ENCODE data around the gene CCDC157. TPM values are rescaled to one million over a fixed set of nuclear protein-coding genes. Genes with fewer than 3 reads are reported as not detected.

CCDC157 gene
- total and polyA plus RNA-seq, 8 donors = 1.1 to 8.2 (median 1.4) TPM

DNA sequence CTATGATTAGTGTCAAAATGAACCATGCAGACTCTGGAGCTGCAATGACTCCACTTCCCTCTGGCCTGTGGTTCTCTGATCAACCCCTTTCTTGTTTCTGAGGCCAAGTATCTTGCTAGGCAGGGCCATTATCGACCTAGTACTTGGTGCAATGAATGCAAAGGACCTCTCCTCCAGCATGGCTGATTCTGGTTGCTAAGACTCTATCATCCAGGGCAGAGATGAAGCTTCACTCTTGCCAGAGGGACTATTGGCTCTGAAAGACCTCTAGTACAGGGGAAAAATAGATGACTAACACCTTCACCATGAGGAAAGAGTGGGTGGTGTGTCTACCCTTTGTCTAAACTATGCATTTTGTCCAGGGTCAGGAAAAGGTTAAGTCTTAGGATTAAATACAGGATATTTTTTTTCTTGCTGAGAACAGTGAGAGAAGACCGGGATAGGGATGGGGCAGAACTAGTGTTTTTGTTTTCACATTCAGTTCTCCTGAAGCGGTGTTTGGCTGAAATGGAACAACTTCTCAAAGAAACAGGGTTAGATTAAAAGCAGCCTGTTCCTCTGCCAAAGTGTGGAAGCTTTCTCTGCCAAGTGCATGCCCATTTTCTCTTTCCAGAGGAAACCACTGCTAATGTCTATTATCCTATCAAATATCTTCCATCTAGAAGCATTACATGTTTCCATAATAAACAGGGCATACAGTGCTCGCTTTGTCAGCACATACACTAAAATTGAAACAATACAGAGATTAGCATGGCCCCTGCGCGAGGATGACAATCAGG, 63.7 kb downstream of the CCDC157 start:
- FAIRE-seq (no peak), DNase-seq (no peak), ATAC-seq (no peak)
- H3K27ac ChIP-seq = no peak overlapping the region
- intact Hi-C loops (cut with DNase I) = no loop called here
- no peak overlapping the region for H3K4me3 ChIP-seq
- H3K36me3 ChIP-seq = no peaks in the 10 kb centered on the region
- no peaks in the 10 kb centered on the region for H3K27me3 ChIP-seq
- peaks cover 15 to 35% (median 24%) of the 10 kb centered on the region in 3 donors for H3K4me1 ChIP-seq
- H3K9me3 ChIP-seq = no peaks in the 10 kb centered on the region
- TF ChIP-seq CTCF (IDR thresholded peaks at IDR 0.05) = no peak
- 71 to 77% methylated on average over 6 of the region's 6 CpGs for WGBS, 2 donors

- no peak for FAIRE-seq
- no peaks in the 10 kb centered on the region for H3K9me3 ChIP-seq
These were observed 65.1 kb downstream of the CCDC157 start for GRCh38 chr22:30421695-30422480.

GRCh38 chr22:30422481-30423300, 65.9 kb downstream of the CCDC157 start:
- DNase-seq = peak; percentile 44 to 84 (median 74)
- Histone ChIP-seq H3K4me1 (peaks cover 15 to 37% (median 24%) of the 10 kb centered on the region in 3 donors), H3K36me3 (no peaks in the 10 kb centered on the region), H3K27ac (peak overlapping the region; percentile 91 to 98 (median 96)), H3K9me3 (no peaks in the 10 kb centered on the region), H3K4me3 (peak overlapping the region; percentile 57 to 72 (median 64)), H3K27me3 (no peaks in the 10 kb centered on the region)
- intact Hi-C loops (cut with DNase I) = no loop called here
- 22 to 26% methylated on average over 18 of the region's 18 CpGs for WGBS, 2 donors
- peak; percentile 17 to 51 (median 42) for ATAC-seq
- TF ChIP-seq CTCF (IDR thresholded peaks at IDR 0.05) = no peak
- no peak for FAIRE-seq

More at GRCh38 chr22:30421695-30422480, 65.1 kb downstream of the CCDC157 start:
- H3K4me3 ChIP-seq = peak overlapping the region in 1 of 4 donors; percentile 72
- H3K27me3 ChIP-seq = no peaks in the 10 kb centered on the region
- DNase-seq (no peak), ATAC-seq (no peak)
- no peaks in the 10 kb centered on the region for H3K36me3 ChIP-seq
- no peak for TF ChIP-seq CTCF (IDR thresholded peaks at IDR 0.05)
- intact Hi-C loops (cut with DNase I) = no loop called here
- peaks cover 15 to 37% (median 24%) of the 10 kb centered on the region in 3 donors for H3K4me1 ChIP-seq
- peak overlapping the region; percentile 91 to 98 (median 96) for H3K27ac ChIP-seq
- 50 to 58% methylated on average over 8 of the region's 8 CpGs for WGBS, 2 donors

GRCh38 chr22:30423301-30423958, 66.6 kb downstream of the CCDC157 start:
- Histone ChIP-seq H3K36me3 (no peaks in the 10 kb centered on the region), H3K27me3 (no peaks in the 10 kb centered on the region), H3K9me3 (no peaks in the 10 kb centered on the region), H3K27ac (peak overlapping the region; percentile 91 to 98 (median 96)), H3K4me1 (peaks cover 15 to 37% (median 24%) of the 10 kb centered on the region in 3 donors), H3K4me3 (peak overlapping the region; percentile 57 to 72 (median 64))
- intact Hi-C loops (cut with DNase I) = no loop called here
- ATAC-seq = peak; percentile 53 to 65 (median 64)
- no peak for TF ChIP-seq CTCF (IDR thresholded peaks at IDR 0.05)
- peak in 3 of 6 donors; percentile 69 to 91 (median 82) for DNase-seq
- no peak for FAIRE-seq
- 0% methylated on average over 45 of the region's 45 CpGs for WGBS, 2 donors

Measured in pancreas (tissue), 10 donors.